Activated naive CD8-positive, alpha-beta T cell treated with anti-CD3 and anti-CD28 coated beads for 36 hours (primary cell): Measurements from ENCODE around the gene KCNIP3. TPM values are rescaled to one million over a fixed set of nuclear protein-coding genes. Genes with fewer than 3 reads are reported as not detected.

Source experiments
- DNase-seq: peaks from one replicate; pipeline ENCODE4 v3.0.0; 2021
- H3K27ac Mint-ChIP-seq: one replicate; pipeline ENCODE4 v1.8.0; 2022; ENCODE audit warnings: mild to moderate bottlenecking, moderate library complexity, mixed read lengths
- H3K27me3 Mint-ChIP-seq: one replicate; pipeline ENCODE4 v1.8.0; 2022; ENCODE audit warnings: mild to moderate bottlenecking, mixed read lengths
- H3K36me3 Mint-ChIP-seq: one replicate; pipeline ENCODE4 v1.8.0; 2021; ENCODE audit warnings: mild to moderate bottlenecking, mixed read lengths
- H3K4me1 Mint-ChIP-seq: one replicate; pipeline ENCODE4 v1.8.0; 2021; ENCODE audit warnings: mixed read lengths
- H3K4me3 Mint-ChIP-seq: one replicate; pipeline ENCODE4 v1.8.0; 2022; ENCODE audit warnings: mild to moderate bottlenecking, moderate library complexity, mixed read lengths
- H3K9me3 Mint-ChIP-seq: one replicate; pipeline ENCODE4 v1.8.0; 2022; ENCODE audit warnings: mixed read lengths
- total RNA-seq, 2 experiments: library from RNA; stranded (reverse); gene quantifications; one replicate each; pipeline ENCODE4 v1.2.3, GENCODE V29; 2021

KCNIP3 gene
- total RNA-seq, 2 experiments from 2014 or later: not detected

- Mint-ChIP-seq H3K4me1 (no peaks in the 10 kb centered on the region), H3K27me3 (no peaks in the 10 kb centered on the region), H3K27ac (no peak overlapping the region), H3K36me3 (no peaks in the 10 kb centered on the region), H3K4me3 (no peak overlapping the region), H3K9me3 (no peaks in the 10 kb centered on the region)
- no peak for DNase-seq
Measured at GRCh38 chr2:95271381-95271971, 25.7 kb upstream of the KCNIP3 start.

DNA sequence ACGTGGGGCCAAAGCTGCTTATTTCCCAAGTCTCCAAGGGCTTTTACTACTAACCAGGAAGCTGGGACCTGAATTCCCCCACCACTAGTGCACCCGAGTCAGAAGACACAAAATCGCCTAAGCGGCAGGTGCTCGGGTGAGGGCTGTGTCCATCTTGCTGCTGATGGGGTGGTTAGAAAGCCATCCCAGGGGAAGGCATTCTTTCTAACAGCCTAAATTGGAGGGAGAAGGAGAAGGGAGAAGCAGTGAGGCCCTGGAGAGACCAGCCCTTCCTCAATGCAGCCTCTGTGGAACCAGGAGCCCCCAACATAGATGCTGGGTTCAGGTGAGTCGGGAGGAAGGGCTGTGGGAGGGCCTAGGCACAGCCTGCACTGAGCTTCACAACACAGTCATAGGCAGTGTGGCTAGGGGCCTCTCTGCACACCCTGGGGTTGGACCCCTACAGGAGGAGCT, 24.8 kb upstream of the KCNIP3 start:
- DNase-seq: no peak
- no peaks in the 10 kb centered on the region for H3K36me3 Mint-ChIP-seq
- H3K9me3 Mint-ChIP-seq: no peaks in the 10 kb centered on the region
- no peak overlapping the region for H3K27ac Mint-ChIP-seq
- no peaks in the 10 kb centered on the region for H3K4me1 Mint-ChIP-seq
- H3K4me3 Mint-ChIP-seq: no peak overlapping the region
- H3K27me3 Mint-ChIP-seq: no peaks in the 10 kb centered on the region

DNA sequence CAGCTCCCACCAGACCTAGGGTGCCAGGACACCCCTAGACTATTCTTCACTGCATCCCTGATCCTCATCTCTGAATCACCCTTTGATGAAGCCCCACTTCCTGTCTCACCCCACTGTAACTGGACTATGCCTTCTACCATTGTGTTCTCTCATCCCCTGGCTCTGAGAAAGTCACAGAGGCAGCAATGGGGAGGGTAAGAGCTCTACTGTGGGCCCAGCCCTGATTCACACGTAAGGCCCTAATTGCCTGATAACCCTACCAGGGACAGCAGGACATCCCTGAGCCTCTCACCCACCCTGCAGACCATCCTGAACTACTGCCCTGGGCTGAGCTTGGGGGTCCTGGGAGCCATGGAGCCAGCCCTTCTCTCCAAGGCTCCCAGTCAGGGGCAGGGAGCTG, 24.4 kb upstream of the KCNIP3 start:
- DNase-seq: no peak
- Mint-ChIP-seq H3K4me3 (no peak overlapping the region), H3K9me3 (no peaks in the 10 kb centered on the region), H3K4me1 (no peaks in the 10 kb centered on the region), H3K27me3 (no peaks in the 10 kb centered on the region), H3K36me3 (no peaks in the 10 kb centered on the region), H3K27ac (no peak overlapping the region)

GRCh38 chr2:95273566-95274290, 23.4 kb upstream of the KCNIP3 start:
- DNase-seq: no peak
- H3K27ac Mint-ChIP-seq: no peak overlapping the region
- no peaks in the 10 kb centered on the region for H3K4me1 Mint-ChIP-seq
- H3K36me3 Mint-ChIP-seq: no peaks in the 10 kb centered on the region
- H3K9me3 Mint-ChIP-seq: no peaks in the 10 kb centered on the region
- H3K4me3 Mint-ChIP-seq: no peak overlapping the region
- H3K27me3 Mint-ChIP-seq: no peaks in the 10 kb centered on the region

- Mint-ChIP-seq H3K9me3 (no peaks in the 10 kb centered on the region), H3K36me3 (no peaks in the 10 kb centered on the region), H3K4me1 (no peaks in the 10 kb centered on the region), H3K4me3 (no peak within 1 kb of the TSS), H3K27ac (no peak within 1 kb of the TSS), H3K27me3 (no peaks in the 10 kb centered on the region)
- DNase-seq: no peak
Measured at GRCh38 chr2:95274291-95275150, 22.6 kb upstream of the KCNIP3 start, which contains the start of gene PROM2. PROM2 (plus strand) TSS chr2:95274449; CDS start chr2:95274586, 137 bp downstream.

DNA sequence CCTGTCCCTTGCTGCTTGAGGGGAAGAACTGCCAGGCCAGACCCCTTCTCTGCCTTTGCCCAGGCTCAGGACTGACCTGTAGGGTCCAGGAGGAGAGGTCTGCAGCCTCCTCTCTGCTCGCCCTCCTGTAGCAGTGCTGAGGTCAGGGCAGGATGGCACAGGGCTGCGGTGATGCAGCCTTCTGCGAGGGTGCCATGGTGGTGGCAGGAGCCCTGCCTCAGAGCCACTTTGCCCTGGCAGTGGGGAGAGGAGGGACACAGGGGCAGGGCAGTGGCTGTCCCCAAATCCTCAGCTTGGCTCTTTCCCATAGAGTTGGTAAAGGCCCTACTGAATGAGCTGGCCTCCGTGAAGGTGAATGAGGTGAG, 22.0 kb upstream of the KCNIP3 start:
- Mint-ChIP-seq H3K4me3 (no peak overlapping the region), H3K27me3 (no peaks in the 10 kb centered on the region), H3K4me1 (no peaks in the 10 kb centered on the region), H3K27ac (no peak overlapping the region), H3K9me3 (no peaks in the 10 kb centered on the region), H3K36me3 (no peaks in the 10 kb centered on the region)
- no peak for DNase-seq

- no peaks in the 10 kb centered on the region for H3K9me3 Mint-ChIP-seq
- no peaks in the 10 kb centered on the region for H3K4me1 Mint-ChIP-seq
- H3K4me3 Mint-ChIP-seq: no peak overlapping the region
- H3K36me3 Mint-ChIP-seq: no peaks in the 10 kb centered on the region
- no peak for DNase-seq
- H3K27me3 Mint-ChIP-seq: no peaks in the 10 kb centered on the region
- H3K27ac Mint-ChIP-seq: no peak overlapping the region
Measured at GRCh38 chr2:95275601-95276243, 21.4 kb upstream of the KCNIP3 start.

- H3K4me1 Mint-ChIP-seq: no peaks in the 10 kb centered on the region
Measured at GRCh38 chr2:95276244-95276887, 20.8 kb upstream of the KCNIP3 start.

DNA sequence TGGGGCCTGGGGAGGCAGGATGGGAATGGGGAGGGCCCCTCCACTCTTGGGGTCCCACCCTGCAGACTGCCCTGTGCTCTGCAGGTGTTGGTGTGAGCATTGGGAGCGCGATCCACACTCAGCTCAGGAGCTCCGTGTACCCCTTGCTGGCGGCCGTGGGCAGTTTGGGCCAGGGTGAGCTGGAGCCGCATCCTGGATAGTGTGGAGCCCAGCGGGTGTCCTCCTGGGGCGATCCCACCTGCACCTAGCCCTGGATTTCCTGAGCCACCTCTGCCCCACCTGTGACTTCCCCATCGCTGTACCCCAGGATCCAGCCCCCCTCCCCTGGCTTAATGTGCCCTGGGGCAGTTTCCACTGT, 20.3 kb upstream of the KCNIP3 start:
- H3K4me3 Mint-ChIP-seq: no peak overlapping the region
- H3K27ac Mint-ChIP-seq: no peak overlapping the region
- no peaks in the 10 kb centered on the region for H3K27me3 Mint-ChIP-seq
- no peak for DNase-seq
- H3K4me1 Mint-ChIP-seq: no peaks in the 10 kb centered on the region
- no peaks in the 10 kb centered on the region for H3K36me3 Mint-ChIP-seq
- no peaks in the 10 kb centered on the region for H3K9me3 Mint-ChIP-seq

More at GRCh38 chr2:95276244-95276887, 20.8 kb upstream of the KCNIP3 start:
- DNase-seq: no peak
- Mint-ChIP-seq H3K27me3 (no peaks in the 10 kb centered on the region), H3K9me3 (no peaks in the 10 kb centered on the region), H3K4me3 (no peak overlapping the region), H3K36me3 (no peaks in the 10 kb centered on the region), H3K27ac (no peak overlapping the region)

GRCh38 chr2:95277246-95277906, 19.8 kb upstream of the KCNIP3 start:
- Mint-ChIP-seq H3K4me1 (no peaks in the 10 kb centered on the region), H3K27me3 (no peaks in the 10 kb centered on the region), H3K4me3 (no peak overlapping the region), H3K27ac (no peak overlapping the region), H3K9me3 (no peaks in the 10 kb centered on the region), H3K36me3 (no peaks in the 10 kb centered on the region)
- DNase-seq: no peak

DNA sequence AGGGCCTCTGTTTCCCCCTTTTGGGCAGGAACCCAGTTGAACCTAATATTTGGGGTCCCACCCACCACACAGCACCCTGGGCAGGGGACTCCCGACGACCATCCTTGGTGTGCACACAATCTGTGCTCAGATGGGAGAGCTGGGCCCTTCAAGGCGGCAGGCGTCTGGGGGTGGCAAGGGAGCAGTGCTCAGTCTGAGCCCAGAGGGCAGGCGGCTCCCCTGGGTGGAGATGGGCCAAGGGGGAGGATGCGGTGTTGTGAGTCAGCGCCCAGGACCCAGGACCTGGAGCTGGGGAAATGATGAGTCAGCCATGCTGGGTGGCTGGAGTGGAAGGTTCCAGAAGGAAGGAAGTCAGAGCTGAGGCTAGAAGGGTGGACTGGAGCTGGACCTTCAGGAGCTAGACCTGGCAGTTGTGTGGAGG, 19.1 kb upstream of the KCNIP3 start:
- Mint-ChIP-seq H3K36me3 (no peaks in the 10 kb centered on the region), H3K4me1 (no peaks in the 10 kb centered on the region), H3K9me3 (no peaks in the 10 kb centered on the region), H3K27ac (no peak overlapping the region), H3K4me3 (no peak overlapping the region), H3K27me3 (no peaks in the 10 kb centered on the region)
- DNase-seq: no peak

- DNase-seq: no peak
- H3K36me3 Mint-ChIP-seq: no peaks in the 10 kb centered on the region
- no peak overlapping the region for H3K4me3 Mint-ChIP-seq
- H3K4me1 Mint-ChIP-seq: no peaks in the 10 kb centered on the region
- no peaks in the 10 kb centered on the region for H3K9me3 Mint-ChIP-seq
- H3K27ac Mint-ChIP-seq: no peak overlapping the region
- H3K27me3 Mint-ChIP-seq: no peaks in the 10 kb centered on the region
Measured at GRCh38 chr2:95278637-95279225, 18.4 kb upstream of the KCNIP3 start.

DNA sequence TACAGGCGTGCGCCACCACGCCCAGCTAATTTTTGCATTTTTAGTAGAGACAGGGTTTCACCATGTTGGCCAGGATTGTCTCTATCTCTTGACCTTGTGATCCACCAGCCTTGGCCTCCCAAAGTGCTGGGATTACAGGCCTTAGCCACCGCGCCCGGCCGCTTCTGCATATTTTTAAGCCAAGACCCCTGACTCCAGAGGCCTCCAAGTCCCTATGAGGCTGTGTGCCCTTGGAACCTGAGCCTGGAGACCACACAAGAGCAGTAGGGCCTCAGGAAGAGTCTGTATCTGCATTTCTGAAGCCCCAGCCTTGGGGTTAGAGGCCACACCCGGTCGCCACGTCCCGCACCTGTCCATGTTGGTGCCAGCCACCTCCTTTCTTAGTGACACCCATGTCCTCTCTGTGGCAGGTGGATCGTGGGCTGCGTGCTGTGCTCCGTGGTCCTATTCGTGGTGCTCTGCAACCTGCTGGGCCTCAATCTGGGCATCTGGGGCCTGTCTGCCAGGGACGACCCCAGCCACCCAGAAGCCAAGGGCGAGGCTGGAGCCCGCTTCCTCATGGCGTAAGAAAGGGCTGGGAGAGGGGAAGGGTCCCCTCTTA, 17.6 kb upstream of the KCNIP3 start:
- no peak overlapping the region for H3K27ac Mint-ChIP-seq
- no peak for DNase-seq

GRCh38 chr2:95281071-95281470, 16.1 kb upstream of the KCNIP3 start:
- Mint-ChIP-seq H3K27me3 (no peaks in the 10 kb centered on the region), H3K4me1 (no peaks in the 10 kb centered on the region), H3K4me3 (no peak overlapping the region), H3K9me3 (no peaks in the 10 kb centered on the region), H3K27ac (no peak overlapping the region), H3K36me3 (no peaks in the 10 kb centered on the region)
- DNase-seq: no peak

More for the DNA sequence above, 17.6 kb upstream of the KCNIP3 start:
- Mint-ChIP-seq H3K36me3 (no peaks in the 10 kb centered on the region), H3K4me3 (no peak overlapping the region), H3K4me1 (no peaks in the 10 kb centered on the region), H3K27me3 (no peaks in the 10 kb centered on the region), H3K9me3 (no peaks in the 10 kb centered on the region)
